HG02763 (cell line): ENCODE results near the gene DDC.
"Not testable (repeated sequence)": the region's sequence is repeated elsewhere in the genome, so short reads cannot be mapped to it uniquely, and the experiment has no call there.

ENCODE experiments used
- ATAC-seq: cut with Tn5 transposase; IDR thresholded peaks from one replicate; pipeline ENCODE4 v1.9.1; 2021; ENCODE audit warnings: mild to moderate bottlenecking, moderate library complexity; ENCODE audit not compliant: unreplicated experiment

Gene DDC

GRCh38 chr7:50555594-50556140, 9.5 kb downstream of the DDC start:
- ATAC-seq, result no peak

- ATAC-seq, result no peak
Measured at GRCh38 chr7:50554431-50555322, 10.5 kb downstream of the DDC start.

- ATAC-seq, result no peak
Measured at GRCh38 chr7:50553973-50554372, 11.2 kb downstream of the DDC start.

- ATAC-seq, result no peak
Measured at GRCh38 chr7:50552921-50553320, 12.3 kb downstream of the DDC start.

GRCh38 chr7:50552139-50552538, 13.1 kb downstream of the DDC start:
- no peak for ATAC-seq

- not testable (repeated sequence) for ATAC-seq
Measured at GRCh38 chr7:50545613-50546012, 19.6 kb downstream of the DDC start.

GRCh38 chr7:50544992-50545391, 20.2 kb downstream of the DDC start:
- ATAC-seq, result no peak

- no peak for ATAC-seq
Measured at GRCh38 chr7:50543776-50544442, 21.3 kb downstream of the DDC start.

GRCh38 chr7:50542132-50542531, 23.1 kb downstream of the DDC start:
- no peak for ATAC-seq

GRCh38 chr7:50540785-50541579, 24.2 kb downstream of the DDC start:
- ATAC-seq, result no peak

GRCh38 chr7:50539725-50540124, 25.5 kb downstream of the DDC start:
- no peak for ATAC-seq

GRCh38 chr7:50538478-50538877, 26.7 kb downstream of the DDC start:
- no peak for ATAC-seq

GRCh38 chr7:50537417-50537816, 27.8 kb downstream of the DDC start:
- ATAC-seq, result no peak

- ATAC-seq, result not testable (repeated sequence)
Measured at GRCh38 chr7:50535291-50535711, 29.9 kb downstream of the DDC start.

GRCh38 chr7:50534690-50535290, 30.4 kb downstream of the DDC start:
- ATAC-seq, result no peak

- no peak for ATAC-seq
Measured at GRCh38 chr7:50533866-50534265, 31.3 kb downstream of the DDC start.

- no peak for ATAC-seq
Measured at GRCh38 chr7:50531928-50532327, 33.3 kb downstream of the DDC start.

- no peak for ATAC-seq
Measured at GRCh38 chr7:50531401-50531911, 33.7 kb downstream of the DDC start.

GRCh38 chr7:50530766-50531165, 34.4 kb downstream of the DDC start:
- ATAC-seq, result no peak

GRCh38 chr7:50529093-50529862, 35.9 kb downstream of the DDC start:
- ATAC-seq, result no peak
